DMS53 treated with DMSO at 0.1 percent for 48 hours (cell line): ENCODE results near the gene RTL5.
"Not testable (repeated sequence)": the region's sequence is repeated elsewhere in the genome, so short reads cannot be mapped to it uniquely, and the experiment has no call there.

Experiments
- DNase-seq: peaks from one replicate; lab custom pipeline; 2025; ENCODE audit not compliant: unreplicated experiment; lab: John Stamatoyannopoulos, UW

Gene RTL5

DNA sequence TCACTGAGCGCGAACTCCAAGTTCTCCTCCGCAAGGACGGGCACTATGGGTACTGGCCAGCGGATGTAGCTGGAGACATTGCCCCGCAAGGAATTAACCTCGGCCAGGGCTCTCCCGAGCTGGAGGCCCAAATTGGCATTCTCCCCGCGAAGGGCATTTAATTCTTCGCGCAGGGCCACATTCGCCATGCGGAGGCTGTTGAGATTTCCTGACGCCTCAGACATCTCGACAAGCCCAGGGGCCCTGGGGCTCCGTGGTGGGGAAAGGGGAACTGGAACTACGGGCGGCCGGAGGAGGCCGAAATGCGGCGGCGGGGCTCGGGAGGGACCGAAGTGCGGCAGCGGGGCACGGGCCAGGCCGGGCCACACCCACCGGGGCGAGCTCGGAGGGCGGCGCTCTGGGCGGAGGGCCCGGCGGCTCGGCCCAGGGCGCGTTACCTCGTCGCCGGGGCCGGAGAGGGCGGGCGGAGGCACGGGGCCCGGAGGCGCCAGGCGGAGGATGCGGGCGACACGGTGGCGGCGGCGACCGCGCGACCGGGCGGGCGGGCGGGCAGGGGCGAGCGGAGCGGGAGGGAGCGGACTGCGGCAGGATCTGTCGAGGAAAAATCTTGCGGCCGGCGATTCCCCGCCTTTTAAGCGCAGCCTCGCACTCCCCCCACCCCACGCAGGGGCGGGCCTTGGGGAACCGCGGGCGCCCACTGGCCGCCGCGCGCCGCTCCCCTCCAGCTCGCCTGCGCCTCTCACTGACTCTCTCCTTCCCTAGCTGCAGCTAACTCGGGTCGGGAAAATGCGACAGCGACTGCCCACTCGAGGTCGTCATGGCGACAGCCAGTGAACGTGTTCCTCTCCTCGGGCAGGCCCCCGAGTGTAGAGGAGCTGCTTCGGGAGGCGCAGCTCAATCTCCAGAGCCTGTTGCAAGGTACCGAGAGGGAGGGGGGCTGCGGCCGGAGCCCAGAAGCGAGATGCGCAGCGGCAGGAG lies at the start of gene RTL5:
Gene RTL5, minus strand, starts transcription at position 599 of the 978 bp plus-strand sequence.
- DNase-seq: peak; percentile 75

DNA sequence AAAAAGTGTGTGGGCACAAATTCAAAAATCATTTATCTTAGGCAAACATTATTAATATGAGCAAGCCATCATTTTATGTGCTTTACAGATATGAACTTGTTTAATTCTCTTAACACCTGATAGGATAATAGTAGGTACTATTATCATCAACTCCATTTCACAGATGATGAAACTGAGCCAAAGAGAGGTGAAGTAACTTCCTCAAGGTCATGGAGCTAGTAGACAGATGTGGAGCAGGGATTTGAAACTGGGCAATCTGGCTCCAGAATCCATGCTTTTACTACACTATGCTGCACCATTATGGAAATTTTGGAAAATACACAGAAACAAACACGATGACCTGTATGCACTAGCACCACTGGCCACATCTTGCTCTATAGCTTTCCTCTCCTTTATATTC lies 48.8 kb upstream of the RTL5 start:
- no peak for DNase-seq

DNA sequence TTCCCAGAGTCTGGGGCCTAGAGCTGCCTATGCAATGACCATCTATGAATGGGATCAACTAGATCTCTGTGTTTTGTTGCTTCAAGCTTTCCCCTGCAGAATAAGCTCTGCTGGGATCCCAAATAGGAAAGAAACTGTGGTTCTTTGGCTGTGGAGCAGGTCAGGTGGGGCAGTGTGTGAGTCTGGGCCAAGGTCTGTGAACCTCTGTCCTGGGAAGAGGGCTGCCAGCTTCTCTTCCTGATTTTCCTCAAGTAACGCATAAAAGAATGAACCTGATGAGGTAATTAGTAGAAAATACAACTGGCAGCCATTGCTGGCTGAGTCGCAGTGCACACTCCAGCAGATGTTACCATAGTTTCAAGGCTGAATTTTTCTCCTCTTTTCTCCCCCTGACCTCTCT lies 45.3 kb upstream of the RTL5 start:
- no peak for DNase-seq

DNA sequence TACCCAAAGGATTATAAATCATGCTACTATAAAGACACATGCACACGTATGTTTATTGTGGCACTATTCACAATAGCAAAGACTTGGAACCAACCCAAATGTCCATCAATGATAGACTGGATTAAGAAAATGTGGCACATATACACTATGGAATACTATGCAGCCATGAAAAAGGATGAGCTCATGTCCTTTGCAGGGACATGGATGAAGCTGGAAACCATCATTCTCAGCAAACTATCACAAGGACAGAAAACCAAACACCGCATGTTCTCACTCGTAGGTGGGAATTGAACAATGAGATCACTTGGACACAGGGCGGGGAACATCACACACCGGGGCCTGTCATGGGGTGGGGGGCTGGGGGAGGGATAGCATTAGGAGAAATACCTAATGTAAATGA lies 44.6 kb upstream of the RTL5 start:
- not testable (repeated sequence) for DNase-seq

DNA sequence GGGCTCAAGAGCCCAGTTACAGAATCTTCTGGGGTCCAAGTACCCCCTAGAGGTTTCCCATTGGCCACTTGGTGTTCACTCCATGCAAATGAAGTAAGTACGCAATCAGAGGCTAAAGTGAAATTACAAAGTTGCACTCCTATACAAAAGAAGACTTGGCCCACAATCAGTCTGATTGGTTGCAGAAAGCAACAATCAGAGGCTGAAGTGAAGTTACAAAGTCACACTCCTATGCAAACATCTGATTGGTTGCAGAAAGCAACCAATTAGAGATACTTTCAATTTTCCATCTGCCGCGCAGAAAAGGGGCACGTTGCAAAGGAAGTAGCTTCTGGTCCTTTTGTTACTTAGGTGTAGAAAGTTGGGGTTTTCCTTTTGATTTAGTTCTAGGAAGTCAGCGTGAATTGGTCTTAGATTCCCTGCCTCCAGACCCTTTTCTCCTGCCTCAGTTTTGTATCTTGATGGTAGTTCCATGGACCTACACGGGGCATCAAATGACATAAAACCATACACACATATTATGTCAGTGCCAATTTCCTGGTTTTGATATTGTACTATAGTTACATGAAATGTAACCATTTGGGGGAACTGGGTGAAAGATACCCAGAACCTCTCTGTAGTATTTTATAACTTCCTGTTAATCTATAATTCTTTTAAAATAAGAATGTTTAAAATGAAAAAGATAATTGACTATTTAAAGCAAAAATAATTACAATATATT lies 37.5 kb upstream of the RTL5 start:
- DNase-seq: no peak

DNA sequence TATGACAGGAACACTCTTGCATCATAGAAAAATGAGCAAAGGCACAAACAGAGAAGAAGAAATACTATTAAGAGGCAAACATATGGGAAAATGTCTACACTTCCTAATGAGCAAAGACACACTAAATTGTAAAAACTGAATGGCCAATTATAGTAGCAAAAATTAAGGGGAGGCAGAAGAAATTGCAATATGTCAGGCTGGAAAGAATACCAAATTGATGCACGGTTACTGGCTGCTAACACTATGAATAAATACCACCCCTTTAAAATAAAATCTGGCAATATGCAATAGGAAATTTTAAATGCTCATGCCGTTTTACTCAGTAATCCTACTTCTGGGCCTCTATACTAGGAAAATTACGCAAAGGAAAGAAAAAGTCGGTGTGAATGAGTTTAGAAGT lies 33.8 kb upstream of the RTL5 start:
- no peak for DNase-seq

DNA sequence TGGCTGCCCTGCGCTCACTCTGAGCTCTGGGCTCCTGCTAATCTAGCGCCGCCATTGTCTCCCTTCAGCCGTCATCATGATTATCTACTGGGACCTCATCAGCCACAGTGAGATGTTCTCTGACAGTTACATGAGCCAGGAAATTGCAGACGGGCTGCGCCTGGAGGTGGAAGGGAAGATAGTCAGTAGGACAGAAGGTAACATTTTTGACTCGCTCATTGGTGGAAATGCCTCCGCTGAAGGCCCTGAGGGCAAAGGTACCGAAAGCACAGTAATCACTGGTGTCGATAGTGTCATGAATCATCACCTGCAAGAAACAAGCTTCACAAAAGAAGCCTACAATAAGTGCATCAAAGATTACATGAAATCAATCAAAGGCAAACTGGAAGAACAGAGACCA lies 28.1 kb upstream of the RTL5 start:
- no peak for DNase-seq

DNA sequence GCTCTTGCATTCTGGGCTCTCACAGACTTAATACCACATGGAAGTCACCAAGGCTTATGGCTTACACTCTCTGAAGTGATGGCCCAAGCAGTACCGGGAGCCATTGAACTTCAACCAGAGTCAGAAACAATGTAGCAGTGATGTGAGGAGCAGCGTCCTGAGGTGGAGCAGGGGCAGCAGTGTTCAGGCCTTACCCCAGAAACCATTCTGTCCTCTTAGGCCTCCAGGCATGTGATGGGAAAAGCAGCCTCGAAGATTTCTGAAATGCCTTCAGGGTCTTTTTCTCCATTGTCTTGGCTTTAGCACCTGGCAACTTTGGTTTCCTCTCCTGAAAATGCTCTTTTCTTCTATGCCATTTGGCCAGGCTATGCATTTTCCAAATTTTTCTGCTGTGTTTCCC lies 27.1 kb upstream of the RTL5 start:
- DNase-seq: no peak

DNA sequence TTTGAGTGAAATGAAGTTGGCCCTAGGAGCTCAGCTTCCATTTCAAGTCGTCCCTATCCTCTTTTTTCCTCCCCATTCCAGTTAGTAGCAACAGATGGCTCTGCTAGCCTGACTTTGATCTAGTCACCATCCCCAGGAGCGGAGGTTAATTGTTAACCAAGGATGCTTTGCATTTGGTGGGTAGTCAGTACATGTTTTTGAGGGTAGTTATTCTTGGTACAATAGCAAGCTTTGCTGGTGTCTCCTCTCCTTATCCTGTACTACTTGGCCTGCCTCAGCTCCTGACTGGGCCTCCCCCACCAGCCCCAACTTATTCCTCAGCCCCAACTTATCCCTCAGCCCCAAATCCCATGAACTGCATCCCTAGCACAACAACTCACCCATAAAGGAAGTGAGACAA lies 14.8 kb upstream of the RTL5 start:
- peak; percentile 57 for DNase-seq

DNA sequence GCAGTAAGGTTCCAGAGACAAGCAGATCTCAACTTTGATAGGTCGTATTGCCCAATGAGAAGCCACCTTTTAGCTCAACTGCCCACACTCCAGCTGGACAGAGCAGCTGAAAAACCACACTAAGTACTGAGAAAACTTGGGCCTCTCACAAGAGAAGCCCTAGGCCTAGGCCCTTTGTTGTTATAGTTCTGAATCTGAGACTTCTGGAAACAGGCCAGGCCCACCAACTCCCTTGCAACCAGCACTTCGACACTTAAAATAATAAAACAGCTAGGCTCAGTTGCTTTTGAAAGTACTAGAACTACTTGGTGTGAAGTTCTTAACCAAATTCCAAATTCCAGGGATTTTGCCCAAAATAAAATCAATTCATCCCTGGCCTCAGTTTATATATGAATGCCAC lies 13.5 kb upstream of the RTL5 start:
- no peak for DNase-seq

DNA sequence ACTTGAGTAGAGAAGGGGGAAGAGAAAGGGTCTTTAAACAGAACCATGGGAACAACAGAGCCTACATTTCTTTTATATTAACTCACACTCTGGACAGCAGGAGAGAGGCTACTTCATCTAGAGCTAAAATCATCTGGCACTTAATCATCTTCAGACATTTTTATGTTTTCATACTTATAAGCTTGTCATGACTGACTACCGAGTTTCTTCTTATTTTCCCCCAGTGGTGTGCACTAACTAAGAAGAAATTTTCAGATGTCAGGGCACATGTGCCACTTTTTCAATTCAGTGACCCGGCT lies 11.8 kb upstream of the RTL5 start:
- DNase-seq: no peak

DNA sequence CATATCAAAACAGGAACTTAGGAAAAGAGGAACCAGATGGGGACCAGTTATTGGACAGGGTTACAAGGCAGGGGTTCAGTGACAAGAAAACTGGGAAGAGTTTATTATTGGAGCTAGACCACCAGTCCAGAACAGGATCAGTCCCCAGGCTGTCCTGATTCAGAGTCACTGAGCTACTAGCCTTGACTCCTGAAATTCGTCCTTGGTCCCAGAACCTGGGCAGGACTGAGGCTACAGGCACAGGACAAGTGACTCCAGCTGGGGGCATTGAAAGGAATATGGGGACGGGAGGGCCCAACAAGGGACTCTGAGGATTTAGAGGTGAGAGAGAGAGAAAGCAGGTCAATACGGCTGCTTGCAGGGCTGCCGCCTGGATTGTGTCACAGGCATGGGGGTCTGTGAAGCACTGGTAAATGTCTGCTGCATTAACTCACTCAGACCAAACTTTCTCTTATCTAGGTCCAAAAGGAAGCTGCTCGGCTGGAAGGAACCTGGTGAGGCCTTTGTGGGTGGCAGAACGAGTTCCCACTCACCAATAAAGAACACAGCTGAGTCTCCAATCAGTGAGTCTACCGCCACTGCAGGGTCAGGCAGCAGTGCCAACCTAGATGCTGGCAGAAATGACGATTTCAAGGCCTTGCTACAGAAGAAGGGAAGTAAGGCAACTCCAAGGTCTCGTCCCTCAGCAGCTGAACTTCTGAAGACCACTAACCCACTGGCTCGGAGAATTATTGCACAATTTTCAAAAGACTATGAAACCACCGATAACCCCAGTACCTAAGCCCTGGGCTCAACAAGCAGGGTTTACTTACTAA lies 11.3 kb upstream of the RTL5 start:
- DNase-seq: no peak

DNA sequence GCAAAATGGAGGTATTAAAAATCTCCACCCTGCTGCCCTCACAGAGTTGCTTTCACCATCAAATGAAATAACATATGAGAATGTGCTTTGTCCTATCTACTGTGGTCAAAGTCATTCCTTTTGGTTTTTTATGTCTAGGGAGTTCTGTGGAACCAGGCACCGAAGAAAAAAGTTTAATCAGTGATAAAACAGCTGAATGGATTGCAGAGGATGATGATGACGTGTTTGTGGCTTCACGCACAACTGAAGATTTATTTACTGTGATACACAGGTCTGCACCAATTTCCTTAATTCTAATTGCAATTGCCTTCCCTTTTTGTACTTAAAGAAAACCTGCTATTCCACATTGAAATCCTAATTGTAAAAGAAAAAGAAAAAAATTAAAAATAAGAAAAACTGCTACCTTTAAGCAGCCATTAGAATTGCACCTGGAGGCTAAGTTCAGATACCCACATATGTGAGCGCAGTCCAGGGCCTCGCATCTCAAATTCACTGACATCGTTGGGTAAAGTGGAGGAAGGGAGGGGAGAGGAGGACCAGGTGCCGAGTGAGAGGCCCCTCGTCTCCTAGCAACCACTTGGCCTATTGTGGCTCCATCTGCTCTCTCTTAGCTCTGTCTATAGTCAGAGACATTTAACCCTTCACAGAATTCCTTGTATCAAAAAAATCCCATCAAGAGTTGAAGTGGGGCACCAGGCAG lies 10.5 kb upstream of the RTL5 start:
- peak; percentile 86 for DNase-seq

DNA sequence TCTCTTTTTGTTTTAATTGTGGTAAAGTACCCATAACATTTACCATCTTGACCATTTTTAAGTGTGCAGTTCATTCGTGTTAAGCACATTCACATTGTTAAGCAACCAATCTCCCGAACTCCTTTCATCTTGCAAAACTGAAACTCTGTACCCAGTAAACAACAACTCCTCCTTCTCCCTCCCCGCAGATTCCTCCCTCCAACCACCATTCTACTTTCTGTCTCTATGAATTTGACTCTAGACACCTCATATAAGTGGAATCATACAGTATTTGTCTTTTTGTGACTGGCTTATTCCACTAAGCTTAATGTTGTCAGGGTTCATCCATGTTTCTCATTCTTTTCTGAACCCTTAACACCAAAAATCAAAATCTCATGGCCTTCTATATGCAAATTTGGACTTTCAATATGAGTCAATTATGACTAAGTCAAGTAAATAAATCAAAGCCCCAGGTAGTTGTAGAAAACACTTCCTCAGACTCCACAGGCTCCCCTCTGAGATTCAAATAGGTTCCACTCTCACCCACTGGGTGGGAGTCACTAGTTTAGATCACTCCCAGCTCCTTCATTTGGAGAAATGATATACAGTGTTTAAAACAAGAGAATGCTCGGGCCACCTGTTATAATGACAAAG lies 9.8 kb upstream of the RTL5 start:
- no peak for DNase-seq

DNA sequence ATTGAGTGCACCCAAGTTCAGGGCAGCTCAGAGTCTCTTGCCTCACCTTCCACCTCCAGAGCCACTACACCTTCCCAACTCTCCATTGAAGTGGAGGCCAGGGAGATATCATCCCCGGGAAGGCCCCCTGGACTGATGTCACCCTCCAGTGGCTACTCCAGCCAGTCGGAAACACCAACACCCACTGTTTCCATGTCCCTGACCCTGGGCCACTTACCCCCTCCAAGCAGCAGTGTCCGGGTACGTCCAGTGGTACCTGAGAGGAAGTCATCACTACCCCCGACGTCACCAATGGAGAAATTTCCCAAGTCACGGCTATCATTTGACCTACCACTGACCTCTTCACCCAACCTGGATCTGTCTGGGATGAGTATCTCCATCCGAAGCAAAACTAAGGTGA lies 7.8 kb upstream of the RTL5 start:
- no peak for DNase-seq

DNA sequence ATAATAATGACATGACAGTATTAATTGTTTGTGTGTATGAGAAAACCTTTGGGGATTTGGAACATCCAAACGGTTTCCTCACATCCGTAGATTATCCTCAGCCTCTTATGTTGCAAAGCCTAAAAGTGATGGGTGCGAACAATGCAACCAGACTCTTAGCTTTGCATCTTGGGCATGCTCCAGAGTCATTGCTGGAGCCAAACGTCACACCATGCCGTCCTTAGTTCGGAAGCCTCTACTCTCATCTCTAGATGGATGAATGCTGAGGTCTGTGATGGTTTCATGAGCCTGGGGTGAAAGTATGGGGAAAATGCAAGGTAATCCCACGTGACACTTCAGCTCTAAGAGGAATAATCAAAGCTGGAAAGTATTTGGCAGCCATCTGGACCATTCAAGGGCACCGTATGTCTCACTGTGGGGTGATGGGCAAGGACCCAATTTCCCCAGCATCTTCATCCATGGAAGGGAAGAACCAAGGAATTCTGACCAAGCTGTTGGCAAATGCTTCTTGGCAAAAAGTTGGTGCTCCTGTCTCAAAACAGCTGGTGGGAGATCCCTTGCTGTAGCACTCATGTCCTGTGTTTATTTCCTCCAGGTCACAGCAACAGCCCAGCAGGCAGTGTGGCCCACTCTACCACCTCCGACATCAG lies 6.3 kb upstream of the RTL5 start:
- no peak for DNase-seq

DNA sequence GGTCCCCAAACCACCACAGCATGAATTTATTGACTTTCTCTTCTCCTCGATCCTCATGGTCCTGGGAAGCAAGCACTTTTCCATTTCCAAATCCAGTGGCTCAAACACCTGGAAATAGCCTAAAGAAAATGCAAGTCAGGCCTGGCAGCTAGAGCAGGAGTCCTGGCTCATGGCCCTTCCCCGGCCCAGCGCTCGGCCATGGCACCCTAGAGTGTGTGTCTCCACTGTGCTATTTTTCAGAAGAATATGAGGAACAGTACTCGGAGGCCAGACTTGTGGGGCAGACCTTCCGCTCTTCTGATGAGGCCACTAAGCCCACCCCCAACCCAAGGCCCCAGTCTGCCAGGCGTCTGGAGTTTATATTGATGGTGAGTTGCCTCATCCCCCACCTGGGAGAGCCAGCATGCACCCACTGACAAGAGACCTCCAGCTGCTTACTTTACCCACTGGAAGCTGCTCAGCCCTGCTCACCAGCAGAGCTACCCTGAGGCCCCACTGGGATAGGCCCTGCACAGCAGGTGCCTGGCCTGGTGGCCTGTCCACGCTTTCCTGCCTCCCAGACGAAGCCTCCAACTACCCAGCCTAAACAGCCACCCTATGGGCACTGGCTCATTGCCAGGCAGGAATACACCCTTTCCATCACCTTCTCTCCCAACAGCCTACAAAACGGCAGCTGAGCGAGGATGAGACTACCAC lies 2.3 kb upstream of the RTL5 start:
- no peak for DNase-seq

DNA sequence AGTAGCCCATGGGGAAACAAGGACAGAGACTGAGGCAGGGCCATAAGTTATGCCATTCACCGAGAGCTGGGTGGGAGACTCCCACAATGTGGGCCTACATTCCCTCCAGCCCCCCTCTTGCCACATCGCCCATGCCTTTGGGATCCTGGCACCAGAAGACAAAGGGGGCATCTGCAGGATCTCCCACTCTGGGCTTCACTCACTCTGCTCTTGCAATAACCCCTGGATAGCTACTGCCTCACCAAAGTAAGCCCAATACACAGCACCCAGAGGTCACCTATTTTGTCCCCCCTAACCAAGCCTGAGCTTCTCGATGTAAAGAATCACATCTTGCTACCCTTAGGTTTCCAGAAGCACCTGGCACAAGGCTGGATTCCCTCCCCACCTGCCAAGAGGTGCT lies 741 bp upstream of the RTL5 start:
- no peak for DNase-seq

DNA sequence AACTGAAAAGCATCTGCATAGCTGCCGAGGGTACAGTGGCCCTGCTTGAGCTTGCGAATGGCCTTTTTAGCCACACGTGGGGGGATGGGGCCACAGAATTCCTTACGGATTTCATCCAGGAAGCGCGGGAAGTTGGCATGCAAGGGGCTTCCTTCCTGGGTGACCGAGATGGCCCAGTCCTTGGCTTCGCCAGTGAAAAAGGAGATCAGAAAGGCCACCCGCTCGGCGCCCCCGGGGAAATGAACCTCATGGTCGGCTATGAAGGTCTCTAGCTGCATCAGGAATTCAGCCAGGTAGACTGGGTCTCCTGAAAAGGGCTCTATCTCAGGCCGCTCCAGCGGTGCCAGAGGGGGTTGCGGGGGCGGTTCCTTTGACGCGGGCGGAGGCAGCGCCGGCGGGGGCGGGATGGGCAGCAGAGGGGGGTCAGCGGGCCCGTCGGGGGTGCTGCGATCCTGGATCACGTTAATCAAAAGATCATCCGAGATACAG lies 909 bp downstream of the RTL5 start:
- DNase-seq: no peak
